Mucosa of stomach (tissue), 1 donor: ENCODE data around the gene CEACAM16.
"Not testable (repeated sequence)": the region's sequence is repeated elsewhere in the genome, so short reads cannot be mapped to it uniquely, and the experiment has no call there.

Source experiments
- H3K27me3 ChIP-seq: one replicate; pipeline ENCODE4 v1.7.0; 2013; ENCODE audit warnings: mild to moderate bottlenecking, low read length; ENCODE audit not compliant: control insufficient read depth, insufficient read depth
- H3K36me3 ChIP-seq: one replicate; pipeline ENCODE4 v1.7.0; 2013; ENCODE audit warnings: low read length; ENCODE audit not compliant: control insufficient read depth, insufficient read depth
- H3K4me1 ChIP-seq: one replicate; pipeline ENCODE4 v1.7.0; 2013; ENCODE audit warnings: mild to moderate bottlenecking, low read length; ENCODE audit not compliant: control insufficient read depth, insufficient read depth
- H3K4me3 ChIP-seq: one replicate; pipeline ENCODE4 v1.7.0; 2013; ENCODE audit warnings: low read length
- H3K9ac ChIP-seq: one replicate; pipeline ENCODE4 v1.7.0; 2013; ENCODE audit warnings: mild to moderate bottlenecking, low read length, moderate library complexity
- H3K9me3 ChIP-seq: one replicate; pipeline ENCODE4 v1.7.0; 2013; ENCODE audit warnings: mild to moderate bottlenecking, low read length, moderate library complexity; ENCODE audit not compliant: control insufficient read depth
- donor health status: Pancreatic carcinoma.

The CEACAM16 gene

GRCh38 chr19:44681992-44682790 is 16.8 kb upstream of the CEACAM16 start:
- H3K9ac ChIP-seq = no peak overlapping the region
- no peaks in the 10 kb centered on the region for H3K36me3 ChIP-seq
- H3K27me3 ChIP-seq = no peaks in the 10 kb centered on the region
- H3K4me3 ChIP-seq = no peak overlapping the region
- H3K9me3 ChIP-seq = no peaks in the 10 kb centered on the region
- peaks cover 13% of the 10 kb centered on the region for H3K4me1 ChIP-seq

- Histone ChIP-seq H3K27me3 (no peaks in the 10 kb centered on the region), H3K4me1 (peaks cover 13% of the 10 kb centered on the region), H3K9me3 (no peaks in the 10 kb centered on the region), H3K4me3 (no peak overlapping the region), H3K36me3 (no peaks in the 10 kb centered on the region), H3K9ac (no peak overlapping the region)
Measured at GRCh38 chr19:44682807-44683206, 16.1 kb upstream of the CEACAM16 start.

- H3K36me3 ChIP-seq = no peaks in the 10 kb centered on the region
- H3K9ac ChIP-seq = no peak overlapping the region
- no peak overlapping the region for H3K4me3 ChIP-seq
- no peaks in the 10 kb centered on the region for H3K9me3 ChIP-seq
- H3K27me3 ChIP-seq = no peaks in the 10 kb centered on the region
- peaks cover 13% of the 10 kb centered on the region for H3K4me1 ChIP-seq
Measured at GRCh38 chr19:44683434-44684210, 15.3 kb upstream of the CEACAM16 start.

GRCh38 chr19:44684396-44684795 is 14.6 kb upstream of the CEACAM16 start:
- not testable (repeated sequence) for H3K9ac ChIP-seq, H3K9me3 ChIP-seq, H3K27me3 ChIP-seq, H3K4me3 ChIP-seq, H3K36me3 ChIP-seq
- peaks cover 17% of the 10 kb centered on the region for H3K4me1 ChIP-seq

- Histone ChIP-seq H3K9ac (no peak overlapping the region), H3K36me3 (no peaks in the 10 kb centered on the region), H3K4me1 (peaks cover 23% of the 10 kb centered on the region), H3K9me3 (no peaks in the 10 kb centered on the region), H3K4me3 (no peak overlapping the region), H3K27me3 (no peaks in the 10 kb centered on the region)
Measured at GRCh38 chr19:44684892-44685863, 13.8 kb upstream of the CEACAM16 start.

GRCh38 chr19:44685877-44686276 is 13.1 kb upstream of the CEACAM16 start:
- Histone ChIP-seq H3K36me3 (no peaks in the 10 kb centered on the region), H3K27me3 (no peaks in the 10 kb centered on the region), H3K4me1 (peaks cover 22% of the 10 kb centered on the region), H3K4me3 (no peak overlapping the region), H3K9ac (no peak overlapping the region), H3K9me3 (no peaks in the 10 kb centered on the region)

GRCh38 chr19:44686896-44687295 is 12.1 kb upstream of the CEACAM16 start:
- no peak overlapping the region for H3K9ac ChIP-seq
- H3K27me3 ChIP-seq = no peaks in the 10 kb centered on the region
- H3K36me3 ChIP-seq = no peaks in the 10 kb centered on the region
- no peak overlapping the region for H3K4me3 ChIP-seq
- peaks cover 23% of the 10 kb centered on the region for H3K4me1 ChIP-seq
- no peaks in the 10 kb centered on the region for H3K9me3 ChIP-seq

- Histone ChIP-seq H3K4me3 (no peak overlapping the region), H3K36me3 (no peaks in the 10 kb centered on the region), H3K9me3 (no peaks in the 10 kb centered on the region), H3K9ac (no peak overlapping the region), H3K4me1 (peaks cover 33% of the 10 kb centered on the region), H3K27me3 (no peaks in the 10 kb centered on the region)
Measured at GRCh38 chr19:44687888-44688287, 11.1 kb upstream of the CEACAM16 start.

- Histone ChIP-seq H3K36me3 (no peaks in the 10 kb centered on the region), H3K9ac (no peak overlapping the region), H3K4me3 (no peak overlapping the region), H3K4me1 (peaks cover 40% of the 10 kb centered on the region), H3K27me3 (no peaks in the 10 kb centered on the region), H3K9me3 (no peaks in the 10 kb centered on the region)
Measured at GRCh38 chr19:44689290-44690130, 9.4 kb upstream of the CEACAM16 start.

- H3K36me3 ChIP-seq = no peaks in the 10 kb centered on the region
- H3K9ac ChIP-seq = no peak overlapping the region
- no peak overlapping the region for H3K4me3 ChIP-seq
- peaks cover 40% of the 10 kb centered on the region for H3K4me1 ChIP-seq
- H3K9me3 ChIP-seq = no peaks in the 10 kb centered on the region
- no peaks in the 10 kb centered on the region for H3K27me3 ChIP-seq
Measured at GRCh38 chr19:44690131-44690440, 8.9 kb upstream of the CEACAM16 start.

- Histone ChIP-seq H3K4me1 (peaks cover 53% of the 10 kb centered on the region), H3K27me3 (no peaks in the 10 kb centered on the region), H3K9me3 (no peaks in the 10 kb centered on the region), H3K36me3 (no peaks in the 10 kb centered on the region), H3K4me3 (no peak overlapping the region), H3K9ac (peak overlapping the region; percentile 49)
Measured at GRCh38 chr19:44692379-44692721, 6.6 kb upstream of the CEACAM16 start.
